Measurements from ENCODE around the gene RNU2-63P.
A peak's percentile ranks its signal among the peaks of the same experiment; 100 is the strongest.
"Not testable (repeated sequence)": the region's sequence is repeated elsewhere in the genome, so short reads cannot be mapped to it uniquely, and the experiment has no call there.

The RNU2-63P gene

GRCh38 chr2:88027697-88028389 lies 11.5 kb upstream of the RNU2-63P start:
- DNase-seq: no peak

- DNase-seq: peak; percentile 96 to 97
These were observed 8.2 kb upstream of the RNU2-63P start for GRCh38 chr2:88024509-88024908.

- DNase-seq: no peak
These were observed 6.2 kb upstream of the RNU2-63P start for GRCh38 chr2:88022669-88022921.

- no peak for DNase-seq
These were observed 3.6 kb upstream of the RNU2-63P start for GRCh38 chr2:88019985-88020384.

GRCh38 chr2:88018909-88019308 lies 2.6 kb upstream of the RNU2-63P start:
- no peak for DNase-seq

- not testable (repeated sequence) for DNase-seq
These were observed 1.9 kb upstream of the RNU2-63P start for GRCh38 chr2:88018077-88018805.

GRCh38 chr2:88017780-88018038 lies 1.4 kb upstream of the RNU2-63P start:
- not testable (repeated sequence) for DNase-seq

GRCh38 chr2:88016960-88017779 lies 823 bp upstream of the RNU2-63P start:
- peak in 1 of 2 experiments; percentile 91 for DNase-seq

- no peak for DNase-seq
These were observed 5.3 kb downstream of the RNU2-63P start for GRCh38 chr2:88011011-88011410.

- no peak for DNase-seq
These were observed 6.2 kb downstream of the RNU2-63P start for GRCh38 chr2:88010136-88010535.

GRCh38 chr2:88006912-88007439 lies 9.4 kb downstream of the RNU2-63P start:
- no peak for DNase-seq

- no peak for DNase-seq
These were observed 10.6 kb downstream of the RNU2-63P start for GRCh38 chr2:88005776-88006175.

- no peak for DNase-seq
These were observed 13.1 kb downstream of the RNU2-63P start for GRCh38 chr2:88003074-88003755.

- no peak for DNase-seq
These were observed 14.0 kb downstream of the RNU2-63P start for GRCh38 chr2:88002359-88002707.

- not testable (repeated sequence) for DNase-seq
These were observed 15.9 kb downstream of the RNU2-63P start for GRCh38 chr2:88000474-88000873.

GRCh38 chr2:87996570-87996969 lies 19.8 kb downstream of the RNU2-63P start:
- no peak for DNase-seq

- no peak for DNase-seq
These were observed 20.6 kb downstream of the RNU2-63P start for GRCh38 chr2:87995756-87996155.

- not testable (repeated sequence) for DNase-seq
These were observed 22.0 kb downstream of the RNU2-63P start for GRCh38 chr2:87994304-87994850.

GRCh38 chr2:87992569-87992968 lies 23.8 kb downstream of the RNU2-63P start:
- DNase-seq: not testable (repeated sequence)

- not testable (repeated sequence) for DNase-seq
These were observed 28.9 kb downstream of the RNU2-63P start for GRCh38 chr2:87987473-87987872.

GRCh38 chr2:87985902-87986301 lies 30.4 kb downstream of the RNU2-63P start:
- not testable (repeated sequence) for DNase-seq

GRCh38 chr2:87981182-87981581 lies 35.2 kb downstream of the RNU2-63P start:
- DNase-seq: not testable (repeated sequence)

GRCh38 chr2:87972385-87972784 lies 44.0 kb downstream of the RNU2-63P start:
- not testable (repeated sequence) for DNase-seq
